ENCODE results near the gene CCDC110.

The CCDC110 gene

GRCh38 chr4:185416955-185417354, 54.6 kb downstream of the CCDC110 start:
- peaks cover 55% of the 10 kb centered on the region for H3K36me3 Mint-ChIP-seq (ENCODE audit: low read depth)
- no peaks in the 10 kb centered on the region for H3K27me3 Mint-ChIP-seq
- H3K27ac Mint-ChIP-seq: no peak overlapping the region
- H3K4me3 Mint-ChIP-seq: no peak overlapping the region
- no peaks in the 10 kb centered on the region for H3K4me1 Mint-ChIP-seq (ENCODE audit: low read depth)
- H3K9me3 Mint-ChIP-seq: no peaks in the 10 kb centered on the region

DNA sequence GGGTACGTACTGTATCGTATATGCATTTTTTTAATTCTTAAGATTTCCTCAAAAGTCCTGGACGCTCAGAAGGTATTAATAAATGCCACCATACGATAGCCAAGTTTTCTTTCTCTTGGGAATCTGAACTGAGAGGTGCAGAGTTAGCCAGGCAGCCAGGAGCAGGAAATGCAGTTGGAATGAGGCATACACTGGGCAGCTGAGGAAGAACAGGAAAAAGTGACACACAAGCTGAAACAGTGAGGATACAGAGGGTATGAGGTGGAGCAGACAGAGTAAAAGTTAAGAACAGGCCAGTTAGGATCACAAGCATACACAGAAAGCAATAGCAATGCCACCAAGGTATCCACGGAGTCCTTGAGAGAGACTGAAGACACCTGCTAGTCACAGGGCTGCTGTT, 59.1 kb downstream of the CCDC110 start:
- Mint-ChIP-seq H3K36me3 (ENCODE audit: low read depth) (peaks cover 40% of the 10 kb centered on the region), H3K4me1 (ENCODE audit: low read depth) (no peaks in the 10 kb centered on the region), H3K4me3 (no peak overlapping the region), H3K27me3 (no peaks in the 10 kb centered on the region), H3K9me3 (no peaks in the 10 kb centered on the region), H3K27ac (no peak overlapping the region)

GRCh38 chr4:185411849-185412248, 59.7 kb downstream of the CCDC110 start:
- no peaks in the 10 kb centered on the region for H3K27me3 Mint-ChIP-seq
- no peaks in the 10 kb centered on the region for H3K4me1 Mint-ChIP-seq (ENCODE audit: low read depth)
- H3K4me3 Mint-ChIP-seq: no peak overlapping the region
- H3K27ac Mint-ChIP-seq: no peak overlapping the region
- H3K36me3 Mint-ChIP-seq (ENCODE audit: low read depth): peaks cover 34% of the 10 kb centered on the region
- H3K9me3 Mint-ChIP-seq: no peaks in the 10 kb centered on the region

GRCh38 chr4:185408432-185408831, 63.1 kb downstream of the CCDC110 start:
- no peaks in the 10 kb centered on the region for H3K27me3 Mint-ChIP-seq
- H3K4me1 Mint-ChIP-seq (ENCODE audit: low read depth): no peaks in the 10 kb centered on the region
- H3K4me3 Mint-ChIP-seq: no peak overlapping the region
- peaks cover 39% of the 10 kb centered on the region for H3K36me3 Mint-ChIP-seq (ENCODE audit: low read depth)
- H3K9me3 Mint-ChIP-seq: no peaks in the 10 kb centered on the region
- H3K27ac Mint-ChIP-seq: no peak overlapping the region

DNA sequence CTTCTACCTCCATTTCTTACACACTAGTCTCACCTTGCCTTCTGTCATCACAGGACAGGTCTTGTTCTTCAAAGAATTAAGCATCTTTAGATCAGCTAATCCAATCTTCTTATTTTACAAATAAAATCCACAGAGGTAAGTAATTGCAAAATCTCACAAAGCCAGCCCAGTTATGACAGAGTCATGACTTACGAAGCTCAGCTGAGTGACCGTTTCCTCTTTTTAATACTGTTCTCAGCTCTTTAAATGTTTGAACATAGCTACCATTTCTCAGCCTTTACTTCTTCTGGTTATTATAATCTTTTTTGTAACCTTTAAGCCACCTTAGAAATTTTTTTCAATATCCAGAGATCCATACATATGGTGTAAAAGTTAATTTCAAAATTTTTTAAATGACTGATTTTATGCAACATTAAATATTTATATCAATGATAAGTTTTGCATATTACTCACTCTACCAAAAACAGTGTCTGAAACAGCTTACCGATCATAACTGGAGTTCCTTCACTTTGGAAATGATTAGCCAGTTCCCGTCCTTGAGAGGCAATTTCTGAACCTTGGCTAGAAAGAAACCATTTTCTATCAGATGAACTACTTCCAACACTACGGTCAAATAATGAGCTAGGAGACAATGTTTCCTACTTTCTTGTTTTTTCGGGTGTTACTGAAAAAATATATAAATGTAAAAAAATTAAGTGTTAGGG, 66.1 kb downstream of the CCDC110 start:
- Mint-ChIP-seq H3K4me1 (ENCODE audit: low read depth) (no peaks in the 10 kb centered on the region), H3K27me3 (no peaks in the 10 kb centered on the region), H3K4me3 (no peak overlapping the region), H3K9me3 (no peaks in the 10 kb centered on the region), H3K36me3 (ENCODE audit: low read depth) (peaks cover 47% of the 10 kb centered on the region), H3K27ac (no peak overlapping the region)

DNA sequence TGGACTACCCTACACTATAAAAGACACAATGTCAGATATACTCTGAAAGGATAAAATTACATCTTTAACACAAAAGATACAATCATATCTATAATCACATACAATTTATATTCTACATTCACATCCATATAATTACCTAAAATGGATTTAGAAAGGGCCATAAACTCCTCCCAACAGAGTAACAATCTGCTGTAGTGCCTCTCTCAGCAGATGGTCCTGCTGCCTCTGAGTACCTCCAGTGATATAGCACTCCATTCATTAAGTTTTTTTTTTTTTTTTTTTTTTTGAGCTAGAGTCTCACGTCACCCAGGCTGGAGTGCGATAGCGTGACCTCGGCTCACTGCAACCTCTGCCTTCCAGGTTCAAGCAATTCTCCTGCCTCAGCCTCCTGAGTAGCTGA, 67.5 kb downstream of the CCDC110 start:
- no peaks in the 10 kb centered on the region for H3K9me3 Mint-ChIP-seq
- H3K4me3 Mint-ChIP-seq: no peak overlapping the region
- H3K4me1 Mint-ChIP-seq (ENCODE audit: low read depth): peaks cover 3% of the 10 kb centered on the region
- H3K27ac Mint-ChIP-seq: no peak overlapping the region
- peaks cover 54% of the 10 kb centered on the region for H3K36me3 Mint-ChIP-seq (ENCODE audit: low read depth)
- no peaks in the 10 kb centered on the region for H3K27me3 Mint-ChIP-seq

DNA sequence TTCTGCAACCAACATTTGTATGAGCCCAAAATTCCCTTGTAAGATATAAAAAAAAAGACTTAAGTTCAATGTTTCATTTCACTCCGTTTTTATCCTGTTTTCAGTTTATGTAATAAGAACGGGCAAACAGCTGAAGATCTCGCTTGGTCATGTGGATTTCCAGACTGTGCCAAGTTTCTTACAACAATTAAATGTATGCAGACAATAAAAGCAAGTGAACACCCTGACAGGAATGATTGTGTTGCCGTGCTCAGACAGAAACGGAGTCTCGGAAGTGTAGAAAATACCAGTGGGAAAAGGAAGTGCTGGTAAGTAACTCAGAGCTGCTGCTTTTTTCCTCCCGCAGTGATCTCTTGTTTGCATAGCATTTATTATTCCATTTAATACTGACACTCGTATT, 72.1 kb downstream of the CCDC110 start:
- Mint-ChIP-seq H3K36me3 (ENCODE audit: low read depth) (peaks cover 50% of the 10 kb centered on the region), H3K4me1 (ENCODE audit: low read depth) (peaks cover 33% of the 10 kb centered on the region), H3K9me3 (no peaks in the 10 kb centered on the region), H3K27me3 (no peaks in the 10 kb centered on the region), H3K27ac (no peak overlapping the region), H3K4me3 (no peak overlapping the region)

GRCh38 chr4:185398618-185399017, 72.9 kb downstream of the CCDC110 start:
- no peaks in the 10 kb centered on the region for H3K27me3 Mint-ChIP-seq
- H3K4me3 Mint-ChIP-seq: no peak overlapping the region
- peaks cover 49% of the 10 kb centered on the region for H3K36me3 Mint-ChIP-seq (ENCODE audit: low read depth)
- H3K9me3 Mint-ChIP-seq: no peaks in the 10 kb centered on the region
- H3K4me1 Mint-ChIP-seq (ENCODE audit: low read depth): peaks cover 41% of the 10 kb centered on the region
- no peak overlapping the region for H3K27ac Mint-ChIP-seq

DNA sequence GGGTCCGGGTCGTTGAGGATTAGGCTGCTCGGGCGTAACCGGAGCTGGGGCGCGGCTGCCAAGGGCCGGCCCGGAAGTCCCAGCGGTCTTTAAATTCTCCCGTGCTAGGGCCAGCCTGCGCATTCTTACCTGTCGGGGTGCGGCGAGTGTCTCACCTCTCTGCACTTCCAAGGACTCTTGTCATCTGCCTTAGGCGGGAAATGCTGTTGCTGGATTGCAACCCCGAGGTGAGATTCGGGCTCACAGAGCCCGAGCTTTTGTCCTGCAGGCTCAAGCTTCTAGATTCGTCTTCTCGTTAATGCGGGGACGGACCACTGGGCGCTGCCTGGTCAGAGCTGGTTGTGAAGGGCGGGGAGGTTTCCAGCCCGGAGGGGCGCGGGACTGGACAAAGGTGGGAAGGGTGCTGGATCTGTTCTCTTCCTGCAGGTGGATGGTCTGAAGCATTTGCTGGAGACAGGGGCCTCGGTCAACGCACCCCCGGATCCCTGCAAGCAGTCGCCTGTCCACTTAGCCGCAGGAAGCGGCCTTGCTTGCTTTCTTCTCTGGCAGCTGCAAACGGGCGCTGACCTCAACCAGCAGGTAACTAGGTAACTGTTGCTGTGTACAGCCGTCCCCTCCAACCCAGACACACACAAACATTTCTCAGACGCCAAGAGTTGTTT, 74.7 kb downstream of the CCDC110 start, which contains the start of gene ANKRD37:
ANKRD37 (plus strand) TSS at position 118 of the 662 bp plus-strand sequence; CDS start at position 201, 83 bp downstream.
- Mint-ChIP-seq H3K4me1 (ENCODE audit: low read depth) (peaks cover 43% of the 10 kb centered on the region), H3K36me3 (ENCODE audit: low read depth) (peaks cover 42% of the 10 kb centered on the region), H3K4me3 (peak within 1 kb of the TSS; percentile 94), H3K27ac (peak within 1 kb of the TSS; percentile 96), H3K27me3 (no peaks in the 10 kb centered on the region), H3K9me3 (no peaks in the 10 kb centered on the region)

- Mint-ChIP-seq H3K27me3 (no peaks in the 10 kb centered on the region), H3K9me3 (no peaks in the 10 kb centered on the region), H3K36me3 (ENCODE audit: low read depth) (peaks cover 38% of the 10 kb centered on the region), H3K4me1 (ENCODE audit: low read depth) (peaks cover 43% of the 10 kb centered on the region), H3K4me3 (peak overlapping the region; percentile 94), H3K27ac (peak overlapping the region; percentile 96)
Measured at GRCh38 chr4:185395956-185396723, 75.4 kb downstream of the CCDC110 start.

- Mint-ChIP-seq H3K36me3 (ENCODE audit: low read depth) (peaks cover 32% of the 10 kb centered on the region), H3K4me1 (ENCODE audit: low read depth) (peaks cover 43% of the 10 kb centered on the region), H3K4me3 (peak within 1 kb of the TSS; percentile 94), H3K27ac (peak within 1 kb of the TSS; percentile 96), H3K27me3 (no peaks in the 10 kb centered on the region), H3K9me3 (no peaks in the 10 kb centered on the region)
Measured at GRCh38 chr4:185395238-185395955, 76.1 kb downstream of the CCDC110 start, which contains the start of gene LRP2BP. Gene LRP2BP, minus strand, starts transcription at chr4:185395924. Its CDS starts 17,738 bp downstream, at chr4:185378186.
